ENCODE data around the gene C12orf75. TPM values are rescaled to one million over a fixed set of nuclear protein-coding genes. Genes with fewer than 3 reads are reported as not detected.
"Not testable (repeated sequence)": the region's sequence is repeated elsewhere in the genome, so short reads cannot be mapped to it uniquely, and the experiment has no call there.

C12orf75 gene
- total RNA-seq, 2 donors from 2014 or later, result 43.7 to 57.0 TPM

DNA sequence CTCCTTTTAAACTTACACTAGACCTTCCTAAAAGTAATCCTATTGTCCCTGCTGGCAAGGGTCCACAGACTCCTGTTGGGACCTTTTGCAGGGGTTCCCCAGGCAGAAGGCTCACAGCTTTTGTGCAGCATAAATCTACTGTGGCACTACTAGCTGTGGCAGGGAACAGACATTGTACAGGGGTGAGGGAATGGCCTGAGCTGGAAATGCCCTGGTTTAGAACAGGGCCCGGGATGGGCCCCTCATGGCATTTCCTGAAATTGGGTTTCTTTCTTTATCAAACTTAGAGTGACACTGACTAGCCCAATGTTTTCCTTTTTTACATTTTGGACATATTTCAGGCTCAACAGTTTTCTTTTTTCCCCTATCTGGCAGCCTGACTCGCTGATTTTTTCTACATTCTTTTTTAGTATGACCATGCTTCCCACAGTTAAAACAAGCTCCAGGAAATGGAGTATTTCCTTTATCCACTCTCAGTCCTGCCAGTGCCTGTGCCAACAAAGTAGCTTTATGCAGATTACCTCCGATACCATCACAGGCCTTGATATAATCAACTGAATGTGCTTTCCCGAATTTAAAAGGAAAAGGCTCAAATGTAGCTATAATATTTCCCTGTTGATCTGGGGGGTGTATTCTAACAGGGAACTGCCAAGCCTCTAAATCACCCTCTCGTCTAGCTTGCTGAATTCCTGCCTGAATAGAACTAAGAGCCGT is 22.7 kb upstream of the C12orf75 start:
- H3K9me3 ChIP-seq (ENCODE audit: control insufficient read depth, low read length), result peaks cover 10% of the 10 kb centered on the region
- 86 to 100% methylated on average over 1 to 4 of the region's 6 CpGs for WGBS, 2 experiments (ENCODE audit: insufficient coverage in 1 of 2, insufficient read length in 1 of 2)
- H3K27ac ChIP-seq (ENCODE audit: low read depth, low read length); H3K27me3 ChIP-seq (ENCODE audit: control insufficient read depth, insufficient read depth, low read length, poor library complexity, severe bottlenecking); H3K27ac Mint-ChIP-seq; DNase-seq; H3K4me3 Mint-ChIP-seq; H3K4me1 Mint-ChIP-seq; H3K36me3 ChIP-seq (ENCODE audit: control insufficient read depth, insufficient read depth, low read length); H3K9ac ChIP-seq (ENCODE audit: extremely low read depth, low read length, poor library complexity, severe bottlenecking); H3K4me3 ChIP-seq (ENCODE audit: low read length); H3K36me3 Mint-ChIP-seq (ENCODE audit: low read depth); H3K4me1 ChIP-seq (ENCODE audit: control insufficient read depth, insufficient read depth, low read length); H3K27me3 Mint-ChIP-seq (ENCODE audit: insufficient read depth): not testable (repeated sequence)
- peaks cover 62% of the 10 kb centered on the region for H3K9me3 Mint-ChIP-seq

DNA sequence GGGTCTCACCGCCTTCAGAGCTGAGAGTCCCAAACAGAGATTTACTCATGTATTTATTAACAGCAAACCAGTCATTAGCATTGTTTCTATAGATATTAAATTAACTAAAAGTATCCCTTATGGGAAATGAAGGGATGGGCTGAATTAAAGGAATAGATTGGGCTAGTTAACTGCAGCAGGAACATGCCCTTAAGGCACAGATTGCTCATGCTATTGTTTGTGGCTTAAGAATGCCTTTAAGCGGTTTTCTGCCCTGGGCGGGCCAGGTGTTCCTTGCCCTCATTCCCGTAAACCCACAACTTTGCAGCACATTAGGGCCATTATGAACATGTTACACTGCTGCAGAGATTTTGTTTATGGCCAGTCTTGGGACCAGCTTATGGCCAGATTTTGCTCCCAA is 21.7 kb upstream of the C12orf75 start:
- WGBS, 2 experiments (ENCODE audit: insufficient coverage in 1 of 2, insufficient read length in 1 of 2), result 94 to 100% methylated on average over 1 to 3 of the region's 4 CpGs

DNA sequence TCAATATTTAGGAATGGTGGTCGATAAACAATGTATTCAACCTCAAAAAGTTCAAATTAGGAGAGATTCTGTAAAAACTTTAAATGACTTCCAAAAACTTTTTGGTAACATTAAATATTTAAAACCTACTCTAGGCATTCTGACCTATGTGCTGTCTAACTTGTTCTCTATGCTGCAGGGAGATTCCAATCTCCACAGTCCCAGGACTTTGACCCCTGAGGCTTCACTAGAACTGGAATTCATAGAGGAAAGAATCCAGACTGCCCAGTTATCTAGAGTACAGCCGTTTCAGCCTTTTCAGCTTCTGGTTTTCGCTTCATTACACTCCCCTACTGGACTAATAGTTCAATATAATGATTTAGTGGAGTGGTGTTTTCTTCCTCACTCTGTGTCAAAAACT is 21.1 kb upstream of the C12orf75 start:
- H3K4me3 Mint-ChIP-seq; H3K4me3 ChIP-seq (ENCODE audit: low read length); H3K27me3 Mint-ChIP-seq (ENCODE audit: insufficient read depth); DNase-seq; H3K27me3 ChIP-seq (ENCODE audit: control insufficient read depth, insufficient read depth, low read length, poor library complexity, severe bottlenecking); H3K27ac Mint-ChIP-seq; H3K4me1 Mint-ChIP-seq; H3K9ac ChIP-seq (ENCODE audit: extremely low read depth, low read length, poor library complexity, severe bottlenecking); H3K4me1 ChIP-seq (ENCODE audit: control insufficient read depth, insufficient read depth, low read length); H3K36me3 ChIP-seq (ENCODE audit: control insufficient read depth, insufficient read depth, low read length); H3K27ac ChIP-seq (ENCODE audit: low read depth, low read length); H3K36me3 Mint-ChIP-seq (ENCODE audit: low read depth): not testable (repeated sequence)
- 75% methylated on average over 1 of the region's 3 CpGs; no CpG with 5 or more reads in 1 of the 2 experiments for WGBS, 2 experiments (ENCODE audit: insufficient coverage in 1 of 2, insufficient read length in 1 of 2)
- peaks cover 21% of the 10 kb centered on the region for H3K9me3 ChIP-seq (ENCODE audit: control insufficient read depth, low read length)
- peaks cover 66% of the 10 kb centered on the region for H3K9me3 Mint-ChIP-seq

More for the DNA sequence above, 21.7 kb upstream of the C12orf75 start:
- H3K27ac ChIP-seq (ENCODE audit: low read depth, low read length); H3K4me3 ChIP-seq (ENCODE audit: low read length); H3K4me3 Mint-ChIP-seq; H3K36me3 Mint-ChIP-seq (ENCODE audit: low read depth); H3K4me1 Mint-ChIP-seq; H3K27ac Mint-ChIP-seq; H3K36me3 ChIP-seq (ENCODE audit: control insufficient read depth, insufficient read depth, low read length); H3K27me3 Mint-ChIP-seq (ENCODE audit: insufficient read depth); H3K9ac ChIP-seq (ENCODE audit: extremely low read depth, low read length, poor library complexity, severe bottlenecking); H3K27me3 ChIP-seq (ENCODE audit: control insufficient read depth, insufficient read depth, low read length, poor library complexity, severe bottlenecking); H3K4me1 ChIP-seq (ENCODE audit: control insufficient read depth, insufficient read depth, low read length); DNase-seq: not testable (repeated sequence)
- peaks cover 15% of the 10 kb centered on the region for H3K9me3 ChIP-seq (ENCODE audit: control insufficient read depth, low read length)
- H3K9me3 Mint-ChIP-seq, result peaks cover 62% of the 10 kb centered on the region

DNA sequence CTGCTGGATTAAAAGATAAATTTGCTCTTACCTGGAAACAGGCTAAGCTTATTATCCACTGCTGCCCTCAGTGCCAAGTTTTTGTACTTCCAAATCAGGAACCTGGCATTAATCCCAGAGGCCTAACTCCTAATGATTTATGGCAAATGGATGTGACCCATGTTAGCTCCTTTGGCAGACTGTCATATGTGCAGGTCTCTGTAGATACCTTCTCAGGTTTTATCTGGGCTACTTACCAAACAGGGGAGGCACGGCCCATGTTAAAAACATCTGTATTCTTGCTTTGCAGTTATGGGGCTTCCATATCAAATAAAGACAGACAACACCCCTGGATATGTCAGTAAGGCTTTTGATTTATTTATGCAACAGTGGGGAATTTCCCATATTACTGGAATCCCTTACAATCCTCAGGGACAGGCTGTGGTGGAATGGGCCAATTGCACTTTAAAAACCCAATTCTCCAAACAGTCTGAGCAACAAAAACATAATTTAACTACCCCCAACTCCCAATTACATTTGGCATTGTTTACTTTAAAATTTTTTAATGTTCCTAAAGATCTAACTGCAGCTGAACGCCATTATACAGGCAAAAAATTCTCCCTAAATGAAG is 19.9 kb upstream of the C12orf75 start:
- not testable (repeated sequence) for H3K36me3 Mint-ChIP-seq (ENCODE audit: low read depth); H3K4me3 Mint-ChIP-seq; H3K4me1 Mint-ChIP-seq; DNase-seq; H3K27me3 Mint-ChIP-seq (ENCODE audit: insufficient read depth); H3K27me3 ChIP-seq (ENCODE audit: control insufficient read depth, insufficient read depth, low read length, poor library complexity, severe bottlenecking); H3K4me1 ChIP-seq (ENCODE audit: control insufficient read depth, insufficient read depth, low read length); H3K9ac ChIP-seq (ENCODE audit: extremely low read depth, low read length, poor library complexity, severe bottlenecking); H3K36me3 ChIP-seq (ENCODE audit: control insufficient read depth, insufficient read depth, low read length); H3K27ac Mint-ChIP-seq; H3K4me3 ChIP-seq (ENCODE audit: low read length); H3K27ac ChIP-seq (ENCODE audit: low read depth, low read length)
- H3K9me3 Mint-ChIP-seq, result peaks cover 77% of the 10 kb centered on the region
- WGBS, 2 experiments (ENCODE audit: insufficient coverage in 1 of 2, insufficient read length in 1 of 2), result 94 to 100% methylated on average over 1 to 2 of the region's 2 CpGs
- H3K9me3 ChIP-seq (ENCODE audit: control insufficient read depth, low read length), result peaks cover 32% of the 10 kb centered on the region

DNA sequence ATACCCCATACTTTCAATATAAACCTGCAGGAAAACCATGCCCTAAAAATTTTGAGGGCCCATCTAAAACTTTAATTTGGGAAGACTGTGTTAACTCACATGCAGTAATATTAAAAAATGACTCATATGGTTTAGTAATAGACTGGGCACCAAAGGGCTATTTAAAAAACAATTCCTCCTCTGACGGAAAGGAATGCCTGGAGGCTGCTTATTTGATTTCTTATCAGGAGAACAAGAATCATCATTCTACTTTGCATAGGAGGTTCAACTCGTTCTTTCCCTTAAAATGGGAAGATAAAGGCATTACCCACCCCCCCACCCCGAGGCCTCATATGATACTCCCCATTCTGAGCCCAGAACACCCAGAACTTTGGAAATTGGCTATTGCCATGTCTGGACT is 18.6 kb upstream of the C12orf75 start:
- not testable (repeated sequence) for H3K9ac ChIP-seq (ENCODE audit: extremely low read depth, low read length, poor library complexity, severe bottlenecking); DNase-seq; H3K4me3 ChIP-seq (ENCODE audit: low read length); H3K4me1 Mint-ChIP-seq; H3K27me3 ChIP-seq (ENCODE audit: control insufficient read depth, insufficient read depth, low read length, poor library complexity, severe bottlenecking); H3K36me3 ChIP-seq (ENCODE audit: control insufficient read depth, insufficient read depth, low read length); H3K4me3 Mint-ChIP-seq; H3K27ac Mint-ChIP-seq; H3K36me3 Mint-ChIP-seq (ENCODE audit: low read depth); H3K27me3 Mint-ChIP-seq (ENCODE audit: insufficient read depth); H3K27ac ChIP-seq (ENCODE audit: low read depth, low read length); H3K4me1 ChIP-seq (ENCODE audit: control insufficient read depth, insufficient read depth, low read length)
- H3K9me3 ChIP-seq (ENCODE audit: control insufficient read depth, low read length), result peaks cover 32% of the 10 kb centered on the region
- WGBS, 2 experiments (ENCODE audit: insufficient coverage in 1 of 2, insufficient read length in 1 of 2), result 60 to 85% methylated on average over 1 to 3 of the region's 3 CpGs
- H3K9me3 Mint-ChIP-seq, result peaks cover 81% of the 10 kb centered on the region

DNA sequence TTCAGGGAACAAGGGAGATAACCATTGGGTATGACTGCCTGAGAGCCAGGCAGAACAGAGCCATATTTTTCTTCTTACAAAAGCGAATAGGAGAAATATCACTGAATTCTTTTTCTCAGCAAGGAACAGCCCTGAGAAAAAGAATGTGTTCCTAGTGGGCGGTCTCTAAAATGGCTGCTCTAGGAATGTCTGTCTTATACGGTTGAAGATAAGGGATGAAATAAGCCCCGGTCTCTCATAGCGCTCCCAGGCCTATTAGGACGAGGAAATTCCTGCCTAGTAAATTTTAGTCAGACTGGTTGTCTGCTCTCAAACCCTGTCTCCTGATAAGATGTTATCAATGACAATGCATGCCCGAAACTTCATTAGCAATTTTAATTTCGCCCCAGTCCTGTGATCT is 16.7 kb upstream of the C12orf75 start:
- not testable (repeated sequence) for DNase-seq; H3K4me3 ChIP-seq (ENCODE audit: low read length); H3K27me3 Mint-ChIP-seq (ENCODE audit: insufficient read depth); H3K36me3 Mint-ChIP-seq (ENCODE audit: low read depth); H3K4me1 ChIP-seq (ENCODE audit: control insufficient read depth, insufficient read depth, low read length); H3K36me3 ChIP-seq (ENCODE audit: control insufficient read depth, insufficient read depth, low read length); H3K9ac ChIP-seq (ENCODE audit: extremely low read depth, low read length, poor library complexity, severe bottlenecking); H3K27ac ChIP-seq (ENCODE audit: low read depth, low read length); H3K4me3 Mint-ChIP-seq; H3K27me3 ChIP-seq (ENCODE audit: control insufficient read depth, insufficient read depth, low read length, poor library complexity, severe bottlenecking); H3K27ac Mint-ChIP-seq; H3K4me1 Mint-ChIP-seq
- H3K9me3 Mint-ChIP-seq, result peaks cover 65% of the 10 kb centered on the region
- WGBS, 2 experiments (ENCODE audit: insufficient coverage in 1 of 2, insufficient read length in 1 of 2), result 91 to 94% methylated on average over 4 to 8 of the region's 8 CpGs
- H3K9me3 ChIP-seq (ENCODE audit: control insufficient read depth, low read length), result peaks cover 28% of the 10 kb centered on the region
